OCI-LY1 (cell line): ENCODE measurements around the gene THOC7.

Experiments
- H2AFZ ChIP-seq: fragments of 200-600 bp; sonication (generic), shearing (Covaris generic); 2 replicates; pipeline ENCODE4 v1.6.0; 2014; ENCODE audit warnings: antibody characterized with exemption, mild to moderate bottlenecking, low read length
- H3F3A ChIP-seq: fragments of 200-600 bp; sonication (generic), shearing (Covaris generic); 2 replicates; pipeline ENCODE4 v1.6.0; 2014; ENCODE audit warnings: mild to moderate bottlenecking, antibody characterized with exemption, low read length, moderate library complexity; ENCODE audit not compliant: insufficient read depth
- H3K27ac ChIP-seq: fragments of 200-600 bp; sonication (generic); 2 replicates; pipeline ENCODE4 v1.5.1; 2014; ENCODE audit warnings: low read length, mixed run types, mild to moderate bottlenecking, low read depth; ENCODE audit not compliant: poor library complexity, severe bottlenecking
- H3K27me3 ChIP-seq: fragments of 200-600 bp; sonication (generic); 2 replicates; pipeline ENCODE4 v1.6.0; 2014; ENCODE audit warnings: antibody characterized with exemption, mild to moderate bottlenecking, low read length, moderate library complexity; ENCODE audit not compliant: insufficient read depth
- H3K36me3 ChIP-seq: fragments of 200-600 bp; sonication (generic); 2 replicates; pipeline ENCODE4 v1.6.1; 2014; ENCODE audit warnings: mild to moderate bottlenecking, antibody characterized with exemption, low read length, moderate library complexity, mixed read lengths; ENCODE audit not compliant: insufficient read depth
- H3K4me1 ChIP-seq: fragments of 200-600 bp; sonication (generic); 2 replicates; pipeline ENCODE4 v1.5.1; 2014; ENCODE audit warnings: mild to moderate bottlenecking, low read length, moderate library complexity; ENCODE audit not compliant: insufficient read depth, severe bottlenecking
- H3K4me2 ChIP-seq: fragments of 200-600 bp; sonication (generic), shearing (Covaris generic); 2 replicates; pipeline ENCODE4 v1.6.1; 2014; ENCODE audit warnings: low read length
- H3K4me3 ChIP-seq: fragments of 200-600 bp; sonication (generic); 2 replicates; pipeline ENCODE4 v1.5.1; 2014; ENCODE audit warnings: low read length, low read depth, mild to moderate bottlenecking, mixed read lengths; ENCODE audit not compliant: poor library complexity, severe bottlenecking
- H3K79me2 ChIP-seq: fragments of 200-600 bp; shearing (Covaris generic); 2 replicates; pipeline ENCODE4 v1.6.1; 2016; ENCODE audit warnings: mixed run types, low read length, mixed read lengths; ENCODE audit not compliant: insufficient read depth
- H3K9ac ChIP-seq: fragments of 200-600 bp; sonication (generic), shearing (Covaris generic); 2 replicates; pipeline ENCODE4 v1.6.1; 2014; ENCODE audit warnings: mild to moderate bottlenecking, low read length, mixed read lengths
- H3K9me2 ChIP-seq: fragments of 200-600 bp; sonication (generic), shearing (Covaris generic); 2 replicates; pipeline ENCODE4 v1.6.1; 2014; ENCODE audit warnings: low read depth, mild to moderate bottlenecking, low read length, mixed read lengths
- H3K9me3 ChIP-seq: fragments of 200-600 bp; shearing (Covaris generic); 2 replicates; pipeline ENCODE4 v1.6.1; 2014; ENCODE audit warnings: low read length, mixed read lengths
- H4K20me1 ChIP-seq: fragments of 200-600 bp; sonication (generic), shearing (Covaris generic); 2 replicates; pipeline ENCODE4 v1.6.0; 2016; ENCODE audit warnings: mild to moderate bottlenecking, low read length; ENCODE audit not compliant: insufficient read depth
- EZH2 ChIP-seq: fragments of 200-600 bp; sonication (generic), shearing (Covaris generic); IDR thresholded peaks from 2 replicates; pipeline ENCODE4 v1.8.0; 2017; ENCODE audit warnings: borderline replicate concordance, mixed run types, mild to moderate bottlenecking, antibody characterized with exemption, low read length, moderate library complexity, mixed read lengths
- TF ChIP-seq, protein P1 (sequence below): fragments of 200-600 bp; sonication (generic), shearing (Covaris generic); IDR thresholded peaks from 2 replicates; pipeline ENCODE4 v1.5.1; 2017; ENCODE audit warnings: mild to moderate bottlenecking, antibody characterized with exemption, low read length, moderate library complexity, mixed read lengths

The THOC7 gene

GRCh38 chr3:63909431-63909830 lies 45.8 kb upstream of the THOC7 start:
- H3K27ac ChIP-seq, result no peak overlapping the region
- 0 out of 2 replicates have a peak, but pooled peaks cover under 1% of the 10 kb centered on the region for H3K79me2 ChIP-seq
- no peak overlapping the region for H2AFZ ChIP-seq
- H3K9me2 ChIP-seq, result no peaks in the 10 kb centered on the region
- no peaks in the 10 kb centered on the region for H3K9me3 ChIP-seq
- no peak overlapping the region for H3K4me2 ChIP-seq
- peaks cover 29% of the 10 kb centered on the region for H3K4me1 ChIP-seq
- H3K36me3 ChIP-seq, result peaks cover 14% of the 10 kb centered on the region; the same call in 1 of the 2 replicates
- no peaks in the 10 kb centered on the region for H4K20me1 ChIP-seq
- H3K9ac ChIP-seq, result no peak overlapping the region
- H3K27me3 ChIP-seq, result no peaks in the 10 kb centered on the region
- no peak overlapping the region for H3K4me3 ChIP-seq
- TF ChIP-seq, protein P1, sequence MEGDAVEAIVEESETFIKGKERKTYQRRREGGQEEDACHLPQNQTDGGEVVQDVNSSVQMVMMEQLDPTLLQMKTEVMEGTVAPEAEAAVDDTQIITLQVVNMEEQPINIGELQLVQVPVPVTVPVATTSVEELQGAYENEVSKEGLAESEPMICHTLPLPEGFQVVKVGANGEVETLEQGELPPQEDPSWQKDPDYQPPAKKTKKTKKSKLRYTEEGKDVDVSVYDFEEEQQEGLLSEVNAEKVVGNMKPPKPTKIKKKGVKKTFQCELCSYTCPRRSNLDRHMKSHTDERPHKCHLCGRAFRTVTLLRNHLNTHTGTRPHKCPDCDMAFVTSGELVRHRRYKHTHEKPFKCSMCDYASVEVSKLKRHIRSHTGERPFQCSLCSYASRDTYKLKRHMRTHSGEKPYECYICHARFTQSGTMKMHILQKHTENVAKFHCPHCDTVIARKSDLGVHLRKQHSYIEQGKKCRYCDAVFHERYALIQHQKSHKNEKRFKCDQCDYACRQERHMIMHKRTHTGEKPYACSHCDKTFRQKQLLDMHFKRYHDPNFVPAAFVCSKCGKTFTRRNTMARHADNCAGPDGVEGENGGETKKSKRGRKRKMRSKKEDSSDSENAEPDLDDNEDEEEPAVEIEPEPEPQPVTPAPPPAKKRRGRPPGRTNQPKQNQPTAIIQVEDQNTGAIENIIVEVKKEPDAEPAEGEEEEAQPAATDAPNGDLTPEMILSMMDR, result no peak
- no peak for TF ChIP-seq EZH2
- H3F3A ChIP-seq, result no peaks in the 10 kb centered on the region

- no peaks in the 10 kb centered on the region for H3K9me2 ChIP-seq
- H3K36me3 ChIP-seq, result peaks cover 11% of the 10 kb centered on the region; the same call in 1 of the 2 replicates
- H3K79me2 ChIP-seq, result no peaks in the 10 kb centered on the region
- no peaks in the 10 kb centered on the region for H3F3A ChIP-seq
- H2AFZ ChIP-seq, result no peak overlapping the region
- H3K4me3 ChIP-seq, result no peak overlapping the region
- H3K9ac ChIP-seq, result no peak overlapping the region
- no peaks in the 10 kb centered on the region for H3K9me3 ChIP-seq
- TF ChIP-seq EZH2, result no peak
- TF ChIP-seq, protein P1, result no peak
- no peak overlapping the region for H3K27ac ChIP-seq
- H3K4me1 ChIP-seq, result peaks cover 24% of the 10 kb centered on the region
- H4K20me1 ChIP-seq, result no peaks in the 10 kb centered on the region
- H3K27me3 ChIP-seq, result no peaks in the 10 kb centered on the region
- H3K4me2 ChIP-seq, result no peak overlapping the region
These were observed 45.2 kb upstream of the THOC7 start for GRCh38 chr3:63908776-63909175.

GRCh38 chr3:63908081-63908736 lies 44.6 kb upstream of the THOC7 start:
- TF ChIP-seq, protein P1, result no peak
- TF ChIP-seq EZH2, result no peak

More at GRCh38 chr3:63908081-63908736, 44.6 kb upstream of the THOC7 start:
- H3K27ac ChIP-seq, result no peak overlapping the region
- no peaks in the 10 kb centered on the region for H3K27me3 ChIP-seq
- no peak overlapping the region for H2AFZ ChIP-seq
- H3K4me3 ChIP-seq, result no peak overlapping the region
- H3K9ac ChIP-seq, result no peak overlapping the region
- H3K9me3 ChIP-seq, result no peaks in the 10 kb centered on the region
- no peaks in the 10 kb centered on the region for H3K79me2 ChIP-seq
- peaks cover 18% of the 10 kb centered on the region for H3K4me1 ChIP-seq
- no peaks in the 10 kb centered on the region for H3K9me2 ChIP-seq
- H3F3A ChIP-seq, result no peaks in the 10 kb centered on the region
- H3K4me2 ChIP-seq, result no peak overlapping the region
- no peaks in the 10 kb centered on the region for H4K20me1 ChIP-seq
- peaks cover 11% of the 10 kb centered on the region; the same call in 1 of the 2 replicates for H3K36me3 ChIP-seq
